IMR-90 (cell line): Measurements from ENCODE around the gene SERHL2.

Experiments
- BHLHE40 ChIP-seq: fragments of 150-350 bp; IDR thresholded peaks from 2 replicates; pipeline ENCODE4 v1.6.1; 2016; ENCODE audit warnings: mild to moderate bottlenecking, low read depth, low read length
- CHD1 ChIP-seq: IDR thresholded peaks from 2 replicates; pipeline ENCODE4 v1.6.1; 2012; ENCODE audit warnings: low read depth, low read length, improper control_type of control experiment
- CTCF ChIP-seq: conservative IDR thresholded peaks from 2 replicates; pipeline ENCODE4 v1.5.1; 2012; ENCODE audit warnings: mild to moderate bottlenecking, low read depth, low read length, improper control_type of control experiment
- ELK1 ChIP-seq: fragments of 150-350 bp; IDR thresholded peaks from 2 replicates; pipeline ENCODE4 v1.6.1; 2016; ENCODE audit warnings: low read depth, mild to moderate bottlenecking, low read length, moderate library complexity, borderline replicate concordance
- MAFK ChIP-seq: IDR thresholded peaks from 2 replicates; pipeline ENCODE4 v1.6.1; 2012; ENCODE audit warnings: low read depth, low read length, improper control_type of control experiment
- MAZ ChIP-seq: IDR thresholded peaks from 2 replicates; pipeline ENCODE4 v1.6.1; 2012; ENCODE audit warnings: low read depth, mild to moderate bottlenecking, low read length, improper control_type of control experiment, moderate library complexity, borderline replicate concordance
- POLR2A ChIP-seq: IDR thresholded peaks from 2 replicates; pipeline ENCODE4 v1.6.1; 2012; ENCODE audit warnings: mild to moderate bottlenecking, low read depth, low read length
- RAD21 ChIP-seq: IDR thresholded peaks from 2 replicates; pipeline ENCODE4 v1.6.1; 2012; ENCODE audit warnings: low read length, improper control_type of control experiment
- RCOR1 ChIP-seq: IDR thresholded peaks from 2 replicates; pipeline ENCODE4 v1.6.1; 2012; ENCODE audit warnings: mild to moderate bottlenecking, low read length, improper control_type of control experiment; ENCODE audit not compliant: insufficient replicate concordance
- RFX5 ChIP-seq: IDR thresholded peaks from 2 replicates; pipeline ENCODE4 v1.8.0; 2012; ENCODE audit warnings: low read depth, mild to moderate bottlenecking, low read length, moderate library complexity
- USF2 ChIP-seq: fragments of 150-350 bp; IDR thresholded peaks from 2 replicates; pipeline ENCODE4 v1.6.1; 2017; ENCODE audit warnings: mild to moderate bottlenecking, antibody characterized with exemption, low read length, low read depth

GRCh38 chr22:42561856-42562255 lies 8.1 kb downstream of the SERHL2 start:
- TF ChIP-seq CTCF, result no peak
- TF ChIP-seq RCOR1, result no peak
- no peak for TF ChIP-seq POLR2A
- no peak for TF ChIP-seq ELK1
- no peak for TF ChIP-seq CHD1
- TF ChIP-seq USF2, result no peak
- TF ChIP-seq RAD21, result no peak
- no peak for TF ChIP-seq MAZ
- TF ChIP-seq RFX5, result no peak
- no peak for TF ChIP-seq BHLHE40
- TF ChIP-seq MAFK, result no peak
